ENCODE results near the gene TBX10.
"Not testable (repeated sequence)": the region's sequence is repeated elsewhere in the genome, so short reads cannot be mapped to it uniquely, and the experiment has no call there.

Gene TBX10

GRCh38 chr11:67640758-67641337, 1.3 kb upstream of the TBX10 start:
- peaks cover 0 to 14% of the 10 kb centered on the region in 2 donors for H3K27me3 ChIP-seq (ENCODE audit: control insufficient read depth in 1 of 2, insufficient read depth in 2 of 2, low read length in 2 of 2)

GRCh38 chr11:67640021-67640757, 626 bp upstream of the TBX10 start:
- no peak overlapping the region for H3K9ac ChIP-seq (ENCODE audit: low read length)
- no peaks in the 10 kb centered on the region for H3K4me1 ChIP-seq (ENCODE audit: insufficient read depth, low read length)
- no peaks in the 10 kb centered on the region for H3K9me3 ChIP-seq (ENCODE audit: low read length)
- no peak overlapping the region for H3K27ac ChIP-seq (ENCODE audit: low read depth, low read length)
- no peaks in the 10 kb centered on the region for H3K36me3 ChIP-seq (ENCODE audit: insufficient read depth, low read length)
- H3K27me3 ChIP-seq (ENCODE audit: control insufficient read depth in 1 of 2, insufficient read depth in 2 of 2, low read length in 2 of 2), result peaks cover 0 to 14% of the 10 kb centered on the region in 2 donors
- H3K4me3 ChIP-seq (ENCODE audit: low read depth in 1 of 2, low read length in 2 of 2), result no peak overlapping the region

More at GRCh38 chr11:67640758-67641337, 1.3 kb upstream of the TBX10 start:
- Histone ChIP-seq H3K4me1 (ENCODE audit: insufficient read depth, low read length) (no peaks in the 10 kb centered on the region), H3K36me3 (ENCODE audit: insufficient read depth, low read length) (no peaks in the 10 kb centered on the region), H3K9me3 (ENCODE audit: low read length) (no peaks in the 10 kb centered on the region), H3K4me3 (ENCODE audit: low read depth in 1 of 2, low read length in 2 of 2) (no peak overlapping the region), H3K9ac (ENCODE audit: low read length) (no peak overlapping the region), H3K27ac (ENCODE audit: low read depth, low read length) (no peak overlapping the region)

GRCh38 chr11:67638535-67639437, 777 bp downstream of the TBX10 start:
- Histone ChIP-seq H3K4me1 (ENCODE audit: insufficient read depth, low read length) (no peaks in the 10 kb centered on the region), H3K9me3 (ENCODE audit: low read length) (no peaks in the 10 kb centered on the region), H3K9ac (ENCODE audit: low read length) (no peak overlapping the region), H3K27ac (ENCODE audit: low read depth, low read length) (no peak overlapping the region), H3K4me3 (ENCODE audit: low read depth in 1 of 2, low read length in 2 of 2) (no peak overlapping the region), H3K36me3 (ENCODE audit: insufficient read depth, low read length) (no peaks in the 10 kb centered on the region), H3K27me3 (ENCODE audit: control insufficient read depth in 1 of 2, insufficient read depth in 2 of 2, low read length in 2 of 2) (peaks cover 0 to 14% of the 10 kb centered on the region in 2 donors)

- H3K9ac ChIP-seq (ENCODE audit: low read length); H3K4me3 ChIP-seq (ENCODE audit: low read depth in 1 of 2, low read length in 2 of 2); H3K9me3 ChIP-seq (ENCODE audit: low read length); H3K27ac ChIP-seq (ENCODE audit: low read depth, low read length); H3K36me3 ChIP-seq (ENCODE audit: insufficient read depth, low read length); H3K4me1 ChIP-seq (ENCODE audit: insufficient read depth, low read length): not testable (repeated sequence)
- peaks cover 0 to 14% of the 10 kb centered on the region in 2 donors for H3K27me3 ChIP-seq (ENCODE audit: control insufficient read depth in 1 of 2, insufficient read depth in 2 of 2, low read length in 2 of 2)
Measured at GRCh38 chr11:67637441-67637840, 2.1 kb downstream of the TBX10 start.

GRCh38 chr11:67636962-67637361, 2.6 kb downstream of the TBX10 start:
- Histone ChIP-seq H3K27ac (ENCODE audit: low read depth, low read length) (no peak overlapping the region), H3K27me3 (ENCODE audit: control insufficient read depth in 1 of 2, insufficient read depth in 2 of 2, low read length in 2 of 2) (peaks cover 0 to 14% of the 10 kb centered on the region in 2 donors), H3K9me3 (ENCODE audit: low read length) (no peaks in the 10 kb centered on the region), H3K36me3 (ENCODE audit: insufficient read depth, low read length) (no peaks in the 10 kb centered on the region), H3K9ac (ENCODE audit: low read length) (no peak overlapping the region), H3K4me3 (ENCODE audit: low read depth in 1 of 2, low read length in 2 of 2) (no peak overlapping the region), H3K4me1 (ENCODE audit: insufficient read depth, low read length) (no peaks in the 10 kb centered on the region)

GRCh38 chr11:67635231-67635521, 4.4 kb downstream of the TBX10 start:
- peaks cover 6% of the 10 kb centered on the region for H3K4me1 ChIP-seq (ENCODE audit: insufficient read depth, low read length)
- no peak overlapping the region for H3K27ac ChIP-seq (ENCODE audit: low read depth, low read length)
- no peak overlapping the region for H3K9ac ChIP-seq (ENCODE audit: low read length)
- H3K27me3 ChIP-seq (ENCODE audit: control insufficient read depth in 1 of 2, insufficient read depth in 2 of 2, low read length in 2 of 2), result peaks cover 0 to 7% of the 10 kb centered on the region in 2 donors
- H3K4me3 ChIP-seq (ENCODE audit: low read depth in 1 of 2, low read length in 2 of 2), result no peak overlapping the region
- no peaks in the 10 kb centered on the region for H3K9me3 ChIP-seq (ENCODE audit: low read length)
- no peaks in the 10 kb centered on the region for H3K36me3 ChIP-seq (ENCODE audit: insufficient read depth, low read length)

- Histone ChIP-seq H3K36me3 (ENCODE audit: insufficient read depth, low read length) (no peaks in the 10 kb centered on the region), H3K4me1 (ENCODE audit: insufficient read depth, low read length) (peaks cover 6% of the 10 kb centered on the region), H3K9me3 (ENCODE audit: low read length) (no peaks in the 10 kb centered on the region), H3K4me3 (ENCODE audit: low read depth in 1 of 2, low read length in 2 of 2) (no peak overlapping the region), H3K9ac (ENCODE audit: low read length) (no peak overlapping the region), H3K27ac (ENCODE audit: low read depth, low read length) (no peak overlapping the region), H3K27me3 (ENCODE audit: control insufficient read depth in 1 of 2, insufficient read depth in 2 of 2, low read length in 2 of 2) (peaks cover 0 to 2% of the 10 kb centered on the region in 2 donors)
Measured at GRCh38 chr11:67634366-67635230, 5.0 kb downstream of the TBX10 start.

- no peak overlapping the region for H3K4me3 ChIP-seq (ENCODE audit: low read depth in 1 of 2, low read length in 2 of 2)
- no peaks in the 10 kb centered on the region for H3K9me3 ChIP-seq (ENCODE audit: low read length)
- no peaks in the 10 kb centered on the region for H3K36me3 ChIP-seq (ENCODE audit: insufficient read depth, low read length)
- no peaks in the 10 kb centered on the region for H3K27me3 ChIP-seq (ENCODE audit: control insufficient read depth in 1 of 2, insufficient read depth in 2 of 2, low read length in 2 of 2)
- no peak overlapping the region for H3K27ac ChIP-seq (ENCODE audit: low read depth, low read length)
- no peak overlapping the region for H3K9ac ChIP-seq (ENCODE audit: low read length)
- H3K4me1 ChIP-seq (ENCODE audit: insufficient read depth, low read length), result peaks cover 9% of the 10 kb centered on the region
Measured at GRCh38 chr11:67633758-67634365, 5.7 kb downstream of the TBX10 start.

GRCh38 chr11:67632982-67633755, 6.4 kb downstream of the TBX10 start:
- Histone ChIP-seq H3K9ac (ENCODE audit: low read length) (no peak overlapping the region), H3K36me3 (ENCODE audit: insufficient read depth, low read length) (no peaks in the 10 kb centered on the region), H3K4me3 (ENCODE audit: low read depth in 1 of 2, low read length in 2 of 2) (no peak overlapping the region), H3K27me3 (ENCODE audit: control insufficient read depth in 1 of 2, insufficient read depth in 2 of 2, low read length in 2 of 2) (no peaks in the 10 kb centered on the region), H3K4me1 (ENCODE audit: insufficient read depth, low read length) (peaks cover 13% of the 10 kb centered on the region), H3K9me3 (ENCODE audit: low read length) (no peaks in the 10 kb centered on the region), H3K27ac (ENCODE audit: low read depth, low read length) (no peak overlapping the region)

Data from muscle layer of colon (tissue), 2 donors.